HL-60 (cell line): ENCODE measurements around the gene SORL1.
A peak's percentile ranks its signal among the peaks of the same experiment; 100 is the strongest.

Experiments used
- CTCF ChIP-seq: IDR thresholded peaks from one replicate; pipeline ENCODE4 v1.5.1; 2011; ENCODE audit warnings: low read length, control low read depth, inconsistent platforms; ENCODE audit not compliant: insufficient read depth
- POLR2AphosphoS5 ChIP-seq: IDR thresholded peaks from 2 replicates; pipeline ENCODE4 v1.6.1; 2012; ENCODE audit warnings: low read depth

GRCh38 chr11:121655537-121656327, 203.6 kb downstream of the SORL1 start:
- TF ChIP-seq CTCF: peak; percentile 74
- TF ChIP-seq POLR2AphosphoS5: no peak
